ENCODE results near the gene GRAMD4.

GRAMD4 gene

GRCh38 chr22:46593211-46593681 lies 26.9 kb upstream of the GRAMD4 start:
- no peak for DNase-seq (ENCODE audit: low read depth)
- peak overlapping the region; percentile 34 for H3K4me3 ChIP-seq (ENCODE audit: low read depth, low read length)
- no peak for TF ChIP-seq CTCF (IDR thresholded peaks at IDR 0.05; ENCODE audit: low read depth, low read length, missing control alignments)

- DNase-seq (ENCODE audit: low read depth) = no peak
- TF ChIP-seq CTCF (IDR thresholded peaks at IDR 0.05; ENCODE audit: low read depth, low read length, missing control alignments) = no peak
- H3K4me3 ChIP-seq (ENCODE audit: low read depth, low read length) = no peak overlapping the region
Measured at GRCh38 chr22:46593996-46594946, 25.9 kb upstream of the GRAMD4 start.

- DNase-seq (ENCODE audit: low read depth) = no peak
- TF ChIP-seq CTCF (IDR thresholded peaks at IDR 0.05; ENCODE audit: low read depth, low read length, missing control alignments) = no peak
- no peak overlapping the region for H3K4me3 ChIP-seq (ENCODE audit: low read depth, low read length)
Measured at GRCh38 chr22:46594947-46595298, 25.3 kb upstream of the GRAMD4 start.

- no peak for TF ChIP-seq CTCF (IDR thresholded peaks at IDR 0.05; ENCODE audit: low read depth, low read length, missing control alignments)
- no peak for DNase-seq (ENCODE audit: low read depth)
- no peak overlapping the region for H3K4me3 ChIP-seq (ENCODE audit: low read depth, low read length)
Measured at GRCh38 chr22:46595545-46595944, 24.6 kb upstream of the GRAMD4 start.

GRCh38 chr22:46596032-46596441 lies 24.1 kb upstream of the GRAMD4 start:
- no peak for TF ChIP-seq CTCF (IDR thresholded peaks at IDR 0.05; ENCODE audit: low read depth, low read length, missing control alignments)
- no peak for DNase-seq (ENCODE audit: low read depth)
- no peak overlapping the region for H3K4me3 ChIP-seq (ENCODE audit: low read depth, low read length)

- DNase-seq (ENCODE audit: low read depth) = no peak
- no peak for TF ChIP-seq CTCF (IDR thresholded peaks at IDR 0.05; ENCODE audit: low read depth, low read length, missing control alignments)
- H3K4me3 ChIP-seq (ENCODE audit: low read depth, low read length) = no peak overlapping the region
Measured at GRCh38 chr22:46596819-46597218, 23.4 kb upstream of the GRAMD4 start.

GRCh38 chr22:46598224-46598623 lies 22.0 kb upstream of the GRAMD4 start:
- no peak for TF ChIP-seq CTCF (IDR thresholded peaks at IDR 0.05; ENCODE audit: low read depth, low read length, missing control alignments)
- H3K4me3 ChIP-seq (ENCODE audit: low read depth, low read length) = no peak overlapping the region

More at GRCh38 chr22:46598224-46598623, 22.0 kb upstream of the GRAMD4 start:
- no peak for DNase-seq (ENCODE audit: low read depth)

Data from GM12864 (cell line).